GM21786 (cell line): ENCODE results near the gene CYP2F1.
"Not testable (repeated sequence)": the region's sequence is repeated elsewhere in the genome, so short reads cannot be mapped to it uniquely, and the experiment has no call there.

Source experiments
- ATAC-seq: cut with Tn5 transposase; IDR thresholded peaks from one replicate; pipeline ENCODE4 v1.9.1; 2021; ENCODE audit not compliant: unreplicated experiment

Gene CYP2F1, protein sequence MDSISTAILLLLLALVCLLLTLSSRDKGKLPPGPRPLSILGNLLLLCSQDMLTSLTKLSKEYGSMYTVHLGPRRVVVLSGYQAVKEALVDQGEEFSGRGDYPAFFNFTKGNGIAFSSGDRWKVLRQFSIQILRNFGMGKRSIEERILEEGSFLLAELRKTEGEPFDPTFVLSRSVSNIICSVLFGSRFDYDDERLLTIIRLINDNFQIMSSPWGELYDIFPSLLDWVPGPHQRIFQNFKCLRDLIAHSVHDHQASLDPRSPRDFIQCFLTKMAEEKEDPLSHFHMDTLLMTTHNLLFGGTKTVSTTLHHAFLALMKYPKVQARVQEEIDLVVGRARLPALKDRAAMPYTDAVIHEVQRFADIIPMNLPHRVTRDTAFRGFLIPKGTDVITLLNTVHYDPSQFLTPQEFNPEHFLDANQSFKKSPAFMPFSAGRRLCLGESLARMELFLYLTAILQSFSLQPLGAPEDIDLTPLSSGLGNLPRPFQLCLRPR

GRCh38 chr19:41114132-41114531 is at the start of gene CYP2F1:
Gene CYP2F1, plus strand, starts transcription at chr19:41114432. Its CDS starts 1,757 bp downstream, at chr19:41116189.
- ATAC-seq, result no peak

DNA sequence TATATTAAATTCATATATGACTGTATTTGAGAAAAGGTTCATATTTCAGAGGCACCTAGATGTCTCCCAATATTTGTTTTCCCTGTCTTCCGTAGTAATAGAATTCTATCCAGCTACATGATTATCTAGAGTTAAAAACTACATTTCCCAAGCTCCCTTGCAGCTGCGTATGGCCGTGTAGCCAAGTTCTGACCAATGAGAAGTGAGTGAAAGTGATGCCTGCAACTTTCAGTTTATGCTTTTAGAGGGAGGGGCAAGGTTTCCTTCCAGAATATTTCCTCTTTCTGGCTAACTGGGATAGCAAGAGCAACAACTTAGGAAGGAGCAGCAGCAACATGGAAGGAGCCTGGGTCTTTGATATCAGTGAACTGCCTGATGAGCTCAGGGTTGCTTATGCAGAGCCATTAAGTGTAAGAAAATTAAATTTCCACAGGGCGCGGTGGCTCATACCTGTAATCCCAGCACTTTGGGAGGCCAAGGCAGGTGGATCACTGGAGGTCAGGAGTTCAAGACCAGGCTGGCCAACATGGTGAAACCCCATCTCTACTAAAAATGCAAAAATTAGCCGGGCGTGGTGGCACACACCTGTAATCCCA is 49.2 kb upstream of the CYP2F1 start:
- no peak for ATAC-seq

DNA sequence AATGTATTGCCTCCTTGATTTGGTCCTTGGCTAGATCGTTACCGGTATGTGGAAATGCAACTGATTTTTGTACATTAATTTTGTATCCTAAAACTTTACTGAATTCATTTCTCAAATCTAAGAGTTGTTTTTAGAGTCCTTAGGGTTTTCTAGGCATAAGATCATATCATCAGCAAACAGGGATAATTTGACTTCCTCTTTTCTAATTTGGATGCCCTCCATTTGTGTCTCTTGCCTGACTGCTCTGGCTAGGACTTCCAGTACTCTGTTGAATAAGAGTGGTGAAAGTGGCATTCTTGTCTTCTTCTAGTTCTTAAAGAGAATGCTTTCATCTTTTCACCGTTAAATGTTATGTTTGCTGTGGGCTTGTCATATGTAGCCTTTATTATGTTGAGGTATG is 37.9 kb upstream of the CYP2F1 start:
- ATAC-seq, result no peak

- no peak for ATAC-seq
Observed at GRCh38 chr19:41083516-41083915, 30.7 kb upstream of the CYP2F1 start.

DNA sequence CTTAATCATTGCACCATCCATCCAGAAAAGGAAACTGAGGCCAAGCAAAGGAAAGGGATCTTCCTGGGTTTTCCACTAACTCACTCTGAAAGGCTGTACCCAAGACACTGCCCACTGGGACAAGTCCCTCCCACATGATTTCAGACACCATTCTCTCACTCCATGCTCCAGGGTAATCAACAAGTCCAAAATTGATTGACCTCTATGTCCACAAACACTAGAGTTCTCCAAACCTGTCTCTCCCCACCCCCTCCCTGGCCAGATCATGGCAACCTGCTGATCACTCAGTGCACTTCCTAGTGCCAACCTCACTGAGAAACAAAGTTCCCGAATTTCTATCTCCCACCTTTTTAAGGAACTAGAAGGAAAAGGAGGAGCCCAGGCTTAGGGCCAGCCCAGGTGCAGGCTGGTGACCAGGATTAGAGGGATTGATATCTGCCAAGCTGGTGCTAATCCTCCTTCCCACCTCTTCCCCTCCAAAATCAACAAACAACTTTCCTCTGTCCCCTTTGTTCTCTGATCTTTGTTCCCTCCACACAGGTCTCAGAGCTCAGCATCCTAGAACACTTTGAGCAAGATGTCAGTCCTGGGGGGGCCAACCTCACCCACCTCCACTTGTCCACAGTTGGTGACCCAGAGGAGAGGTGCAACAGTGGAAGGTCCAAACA is 28.4 kb upstream of the CYP2F1 start:
- ATAC-seq, result no peak

- no peak for ATAC-seq
Observed at GRCh38 chr19:41088151-41088550, 26.1 kb upstream of the CYP2F1 start, which contains the start of gene CYP2A13. Gene CYP2A13, plus strand, starts transcription at chr19:41088451. Its CDS starts 21 bp downstream, at chr19:41088472.

DNA sequence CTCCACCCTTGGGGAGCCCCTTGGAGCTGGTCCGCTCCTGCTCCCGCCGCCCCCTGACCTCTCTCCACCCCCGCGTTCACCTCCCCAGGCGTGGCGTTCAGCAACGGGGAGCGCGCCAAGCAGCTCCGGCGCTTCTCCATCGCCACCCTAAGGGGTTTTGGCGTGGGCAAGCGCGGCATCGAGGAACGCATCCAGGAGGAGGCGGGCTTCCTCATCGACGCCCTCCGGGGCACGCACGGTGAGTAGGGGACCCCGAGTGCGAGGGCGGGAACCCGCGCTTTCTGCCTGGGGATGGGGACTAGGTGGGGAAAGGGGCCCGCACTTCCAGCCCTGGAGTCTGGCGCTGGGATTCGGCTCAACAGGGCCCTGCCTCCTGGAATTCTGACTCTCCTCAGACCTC is 24.3 kb upstream of the CYP2F1 start:
- no peak for ATAC-seq

GRCh38 chr19:41095703-41096102 is 18.5 kb upstream of the CYP2F1 start:
- ATAC-seq, result no peak

- ATAC-seq, result no peak
Observed at GRCh38 chr19:41096353-41096752, 17.9 kb upstream of the CYP2F1 start.

- ATAC-seq, result no peak
Observed at GRCh38 chr19:41097302-41097701, 16.9 kb upstream of the CYP2F1 start.

DNA sequence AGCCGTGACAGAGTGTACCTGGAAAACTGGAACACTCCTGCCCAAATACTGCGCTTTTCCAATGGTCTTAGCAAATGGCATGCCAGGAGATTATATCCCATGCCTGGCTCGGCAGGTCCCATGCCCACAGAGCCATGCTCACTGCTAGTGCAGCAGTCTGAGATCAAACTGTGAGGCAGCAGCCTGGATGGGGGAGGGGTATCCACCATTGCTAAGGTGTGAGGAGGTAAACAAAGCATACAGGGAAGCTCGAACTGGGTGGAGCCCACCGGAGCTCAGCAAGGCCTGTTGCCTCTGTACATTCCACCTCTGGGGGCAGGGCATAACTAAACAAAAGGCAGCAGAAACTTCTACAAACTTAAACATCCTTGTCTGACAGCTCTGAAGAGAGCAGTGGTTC is 15.5 kb upstream of the CYP2F1 start:
- no peak for ATAC-seq

GRCh38 chr19:41102210-41102609 is 12.0 kb upstream of the CYP2F1 start:
- not testable (repeated sequence) for ATAC-seq

DNA sequence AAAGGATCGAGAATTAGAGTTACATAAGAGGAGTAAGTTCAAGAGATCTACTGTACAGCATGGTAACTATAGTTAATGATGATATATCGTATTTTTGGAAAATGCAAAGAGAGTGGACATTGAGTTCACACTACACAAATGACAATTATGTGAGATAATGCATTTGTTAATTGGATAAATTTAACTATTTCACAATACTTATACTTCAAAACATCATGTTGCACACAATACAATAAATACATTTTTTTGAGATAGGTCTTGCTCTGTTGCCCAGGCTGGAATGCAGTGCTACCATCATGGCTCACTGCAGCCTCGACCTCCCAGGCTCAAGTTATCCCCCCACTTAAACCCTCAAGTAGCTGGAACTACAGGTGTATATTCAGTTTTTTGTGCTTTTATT is 8.1 kb upstream of the CYP2F1 start:
- ATAC-seq, result no peak

GRCh38 chr19:41111296-41111695 is 2.9 kb upstream of the CYP2F1 start:
- no peak for ATAC-seq

DNA sequence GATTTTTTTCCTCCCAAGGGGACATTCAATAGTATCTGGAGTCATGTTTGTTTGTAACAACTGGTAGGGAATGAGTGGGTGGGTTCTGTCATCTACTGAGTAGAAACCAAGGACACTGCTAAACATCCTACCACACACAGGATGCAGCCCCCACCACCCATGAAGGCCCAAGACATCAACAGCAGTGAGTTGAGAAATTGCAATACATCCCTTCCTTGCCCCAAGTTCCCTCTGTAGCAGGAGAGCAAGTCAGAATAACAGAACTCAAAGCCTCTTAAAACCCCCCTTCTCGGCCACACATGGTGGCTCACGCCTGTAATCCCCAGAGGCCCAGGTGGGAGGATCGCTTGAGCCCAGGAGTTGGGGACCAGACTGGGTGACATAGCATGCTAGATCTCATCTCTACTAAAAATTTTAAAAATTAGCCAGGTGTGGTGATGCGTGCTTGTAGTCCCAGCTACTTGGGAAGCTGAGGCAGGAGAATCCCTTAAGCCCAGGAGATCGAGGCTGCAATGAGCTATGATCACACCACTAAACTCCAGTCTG is 2.4 kb upstream of the CYP2F1 start:
- no peak for ATAC-seq

DNA sequence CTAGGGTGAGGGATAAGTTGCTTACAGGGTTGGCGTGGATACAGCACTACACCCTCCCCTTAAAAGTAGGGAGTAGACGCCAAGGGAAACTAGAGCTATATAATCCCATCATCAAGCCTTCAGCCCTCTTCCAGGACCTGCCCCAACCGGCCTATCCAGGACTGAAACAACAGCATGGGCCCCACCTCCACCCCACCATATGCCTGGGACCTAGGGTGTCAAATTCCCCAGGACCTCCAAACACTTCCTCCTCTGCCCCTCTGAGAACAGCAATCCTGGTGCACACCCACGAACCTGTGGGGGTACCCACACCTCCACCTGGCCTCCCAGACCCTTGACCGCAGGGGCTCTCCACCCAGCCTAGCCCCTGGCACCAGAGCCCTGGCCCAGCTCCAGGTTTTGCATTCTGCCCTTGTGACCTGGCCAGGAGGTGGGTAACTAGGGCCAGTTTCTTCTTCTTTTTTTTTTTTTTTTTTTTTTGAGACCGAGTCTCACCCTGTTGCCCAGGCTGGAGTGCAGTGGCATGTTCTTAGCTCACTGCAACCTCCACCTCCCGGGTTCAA is 1.4 kb upstream of the CYP2F1 start:
- ATAC-seq, result no peak

GRCh38 chr19:41116261-41116660 is 2.0 kb downstream of the CYP2F1 start:
- no peak for ATAC-seq

GRCh38 chr19:41120929-41121911 is 7.0 kb downstream of the CYP2F1 start:
- not testable (repeated sequence) for ATAC-seq

DNA sequence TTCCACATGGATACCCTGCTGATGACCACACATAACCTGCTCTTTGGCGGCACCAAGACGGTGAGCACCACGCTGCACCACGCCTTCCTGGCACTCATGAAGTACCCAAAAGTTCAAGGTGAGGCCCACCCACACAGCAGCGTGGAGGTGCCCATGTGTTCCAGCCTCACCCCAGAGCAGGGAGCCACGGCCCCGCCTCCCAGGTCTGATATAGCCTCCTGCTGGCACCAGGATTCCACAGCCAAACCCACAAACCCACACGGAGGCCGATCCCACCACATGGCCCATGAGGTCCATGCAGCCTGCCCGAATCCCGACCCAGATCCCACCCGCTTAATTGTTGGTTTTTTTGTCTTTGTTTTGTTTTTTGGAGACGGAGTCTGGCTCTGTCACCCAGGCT is 8.6 kb downstream of the CYP2F1 start:
- ATAC-seq, result not testable (repeated sequence)

DNA sequence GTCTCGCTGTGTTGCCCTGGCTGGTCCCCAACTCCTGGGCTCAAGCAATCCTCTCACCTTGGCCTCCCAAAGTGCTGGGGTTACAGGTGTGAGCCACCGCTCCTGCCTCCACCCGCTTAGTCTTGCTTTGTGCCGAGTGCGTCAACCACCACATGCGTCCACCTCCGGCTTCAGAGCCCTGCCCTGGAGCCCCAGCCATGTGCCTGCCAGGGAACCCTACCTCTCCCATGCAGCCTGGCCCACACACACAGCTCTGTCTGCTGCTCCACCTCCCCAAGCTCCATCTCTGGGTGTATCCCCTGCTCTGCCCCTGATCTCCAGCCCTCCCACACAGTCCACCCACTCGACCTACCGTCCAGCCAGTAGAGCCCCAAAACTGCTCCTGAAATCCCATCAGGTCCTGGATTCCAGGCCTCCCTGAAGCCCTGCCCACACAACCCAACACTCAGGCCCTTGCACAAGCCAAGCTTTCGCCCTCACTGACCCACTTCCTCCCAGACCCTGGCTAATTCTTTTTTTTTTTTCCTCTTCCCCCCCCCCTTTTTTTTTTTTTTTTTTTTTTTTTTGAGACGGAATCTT is 9.6 kb downstream of the CYP2F1 start:
- no peak for ATAC-seq
